K562 (cell line): ENCODE data around the gene RAI1. TPM values are rescaled to one million over a fixed set of nuclear protein-coding genes. Genes with fewer than 3 reads are reported as not detected.

Experiments
- HINFP ChIP-seq: fragments of 450-650 bp; conservative IDR thresholded peaks from 2 replicates; pipeline ENCODE4 v1.6.1; 2016; ENCODE audit warnings: missing genetic modification characterization, low read depth, mild to moderate bottlenecking, control low read depth, missing compliant biosample characterization
- MAFF ChIP-seq: IDR thresholded peaks from 2 replicates; pipeline ENCODE4 v1.6.1; 2012; ENCODE audit warnings: low read length, improper control_type of control experiment
- NRF1 ChIP-seq, 2 experiments: fragments of 450-650 bp; IDR thresholded peaks in 1 of 2; conservative IDR thresholded peaks in 1 of 2; 2 replicates each; pipeline ENCODE4 v1.6.1; 2014; ENCODE audit warnings: mild to moderate bottlenecking in 2 of 2
- PTRF ChIP-seq: fragments of 450-650 bp; IDR thresholded peaks from 2 replicates; pipeline ENCODE4 v1.6.1; 2016; ENCODE audit warnings: mild to moderate bottlenecking, missing genetic modification characterization, missing compliant biosample characterization
- RFX7 ChIP-seq: fragments of 250-450 bp; sonication (Bioruptor Pico); IDR thresholded peaks from 2 replicates; pipeline ENCODE4 v1.5.1; 2021; ENCODE audit warnings: mild to moderate bottlenecking
- RNF2 ChIP-seq: sonication (generic); IDR thresholded peaks from 2 replicates; pipeline ENCODE4 v1.6.1; 2016
- RREB1 ChIP-seq: fragments of 250-450 bp; sonication (Bioruptor Pico); IDR thresholded peaks from 2 replicates; pipeline ENCODE4 v1.4.0; 2020
- TAL1 ChIP-seq: fragments of 450-650 bp; IDR thresholded peaks from 2 replicates; pipeline ENCODE4 v1.6.1; 2016; ENCODE audit warnings: mild to moderate bottlenecking
- ZHX1 ChIP-seq: fragments of 150-350 bp; conservative IDR thresholded peaks from 2 replicates; pipeline ENCODE4 v1.6.1; 2014; ENCODE audit warnings: low read length
- ZNF12 ChIP-seq: sonication (generic); formaldehyde crosslinking; IDR thresholded peaks from 2 replicates; pipeline ENCODE4 v1.4.0; 2020; ENCODE audit warnings: mild to moderate bottlenecking, missing genetic modification reagents
- ZNF280B ChIP-seq: fragments of 250-450 bp; sonication (Bioruptor Pico); IDR thresholded peaks from 2 replicates; pipeline ENCODE4 v1.5.1; 2021; ENCODE audit warnings: mild to moderate bottlenecking
- ZNF436 ChIP-seq: fragments of 250-450, 450-650 bp; sonication (Bioruptor Pico); formaldehyde crosslinking; IDR thresholded peaks from 2 replicates; pipeline ENCODE4 v1.7.0; 2020; ENCODE audit warnings: mild to moderate bottlenecking
- ZNF512 ChIP-seq: IDR thresholded peaks from 2 replicates; pipeline ENCODE4 v1.6.1; 2016; ENCODE audit warnings: missing genetic modification characterization, missing compliant biosample characterization
- polyA plus RNA-seq, 8 experiments: library from polyadenylated mRNA; depleted of rRNA in 4 of 8; stranded (reverse) in 5 of 8; unstranded in 3 of 8; fragments of >200 nt; fragmentation: Nextera tagmentation in 2 of 8; fragmentation: Illumina TruSeq in 1 of 8; extraction: Ambion mirVana in 2 of 8; extraction: Trizol in 1 of 8; gene quantifications; 2 replicates each; pipeline versions ENCODE4 v1.2.1 to v1.2.3, GENCODE V29; 2011 to 2014; ENCODE audit warnings: inconsistent platforms in 1 of 8, missing spikeins in 1 of 8
- total RNA-seq, 7 experiments: library from RNA; depleted of rRNA in 6 of 7; stranded (reverse); fragments of >200 nt in 6 of 7; fragmentation: Illumina TruSeq in 2 of 7; extraction: Trizol in 2 of 7; gene quantifications; 2 replicates each; pipeline versions ENCODE4 v1.2.1 to v1.2.3, GENCODE V29; 2011 to 2021; ENCODE audit warnings: low replicate concordance in 1 of 7

Gene RAI1
- total and polyA plus RNA-seq, 9 of the 15 experiments (the other 6 are each of a cell fraction or from before 2014, with no cell fraction given), result 0.68 to 19.9 (median 5.5) TPM

GRCh38 chr17:17663160-17664063, 17.8 kb upstream of the RAI1 start (continued):
- no peak for TF ChIP-seq RFX7 (CRISPR knock-in tag)
- no peak for TF ChIP-seq ZNF436 (CRISPR knock-in tag)
- TF ChIP-seq ZNF512 (tag), result no peak
- no peak for TF ChIP-seq TAL1
- TF ChIP-seq NRF1 (conservative IDR thresholded peaks at IDR 0.05 in 1 of 2, IDR thresholded peaks at IDR 0.05 in 1 of 2), result peak; percentile 32 to 43; a peak in 3 of 4 replicates
- TF ChIP-seq RREB1 (CRISPR knock-in tag), result no peak
- no peak for TF ChIP-seq ZHX1
- TF ChIP-seq HINFP, result no peak
- TF ChIP-seq RNF2, result no peak
- no peak for TF ChIP-seq ZNF12 (CRISPR knock-in tag)
- TF ChIP-seq PTRF (tag), result no peak
- TF ChIP-seq MAFF, result no peak
- no peak for TF ChIP-seq ZNF280B (CRISPR knock-in tag)
